ENCODE data around the gene RPL13. TPM values are rescaled to one million over a fixed set of nuclear protein-coding genes. Genes with fewer than 3 reads are reported as not detected.

Gene RPL13
- total and polyA plus RNA-seq, 2 of the 13 experiments (the other 11 are each of a cell fraction or from before 2014, with no cell fraction given) = 2,988 to 4,411 TPM

- no peak for TF ChIP-seq ARID5B (CRISPR knock-in tag; IDR thresholded peaks at IDR 0.05)
- no peak for TF ChIP-seq SMC3 (IDR thresholded peaks at IDR 0.05; ENCODE audit: low read length)
- no peak for TF ChIP-seq ZNF574 (CRISPR knock-in tag; IDR thresholded peaks at IDR 0.05)
- TF ChIP-seq PAXIP1 (CRISPR knock-in tag; conservative IDR thresholded peaks at IDR 0.05) = peak; percentile 24; the same call in 1 of the 2 replicates
- TF ChIP-seq CC2D1A (CRISPR knock-in tag; IDR thresholded peaks at IDR 0.05) = no peak
- TF ChIP-seq NFKB2 (CRISPR knock-in tag; IDR thresholded peaks at IDR 0.05; ENCODE audit: borderline replicate concordance) = no peak
- TF ChIP-seq ZBTB3 (CRISPR knock-in tag; IDR thresholded peaks at IDR 0.05; ENCODE audit: borderline replicate concordance, low read depth) = no peak
- TF ChIP-seq ZNF772 (CRISPR knock-in tag; IDR thresholded peaks at IDR 0.05) = no peak
- no peak for TF ChIP-seq SNAPC4 (CRISPR knock-in tag; IDR thresholded peaks at IDR 0.05)
- peak; percentile 56; the same call in 1 of the 2 replicates for TF ChIP-seq AKAP8 (CRISPR knock-in tag; IDR thresholded peaks at IDR 0.05)
- no peak for TF ChIP-seq BCL6 (CRISPR knock-in tag; IDR thresholded peaks at IDR 0.05)
- TF ChIP-seq ZSCAN22 (CRISPR knock-in tag; IDR thresholded peaks at IDR 0.05) = 0 out of 2 replicates have a peak, but pooled peaks have one; percentile 45
- TF ChIP-seq TCF7L2 (IDR thresholded peaks at IDR 0.05; ENCODE audit: low read depth, low read length) = no peak
Measured at GRCh38 chr16:89561884-89562599, 1.6 kb downstream of the RPL13 start (continued).
